HG02884 (cell line): ENCODE measurements around the gene C1QTNF12.
"Not testable (repeated sequence)": the region's sequence is repeated elsewhere in the genome, so short reads cannot be mapped to it uniquely, and the experiment has no call there.

Experiments used
- ATAC-seq: cut with Tn5 transposase; IDR thresholded peaks from one replicate; pipeline ENCODE4 v1.9.1; 2021; ENCODE audit warnings: mild to moderate bottlenecking, moderate library complexity; ENCODE audit not compliant: unreplicated experiment

The C1QTNF12 gene

DNA sequence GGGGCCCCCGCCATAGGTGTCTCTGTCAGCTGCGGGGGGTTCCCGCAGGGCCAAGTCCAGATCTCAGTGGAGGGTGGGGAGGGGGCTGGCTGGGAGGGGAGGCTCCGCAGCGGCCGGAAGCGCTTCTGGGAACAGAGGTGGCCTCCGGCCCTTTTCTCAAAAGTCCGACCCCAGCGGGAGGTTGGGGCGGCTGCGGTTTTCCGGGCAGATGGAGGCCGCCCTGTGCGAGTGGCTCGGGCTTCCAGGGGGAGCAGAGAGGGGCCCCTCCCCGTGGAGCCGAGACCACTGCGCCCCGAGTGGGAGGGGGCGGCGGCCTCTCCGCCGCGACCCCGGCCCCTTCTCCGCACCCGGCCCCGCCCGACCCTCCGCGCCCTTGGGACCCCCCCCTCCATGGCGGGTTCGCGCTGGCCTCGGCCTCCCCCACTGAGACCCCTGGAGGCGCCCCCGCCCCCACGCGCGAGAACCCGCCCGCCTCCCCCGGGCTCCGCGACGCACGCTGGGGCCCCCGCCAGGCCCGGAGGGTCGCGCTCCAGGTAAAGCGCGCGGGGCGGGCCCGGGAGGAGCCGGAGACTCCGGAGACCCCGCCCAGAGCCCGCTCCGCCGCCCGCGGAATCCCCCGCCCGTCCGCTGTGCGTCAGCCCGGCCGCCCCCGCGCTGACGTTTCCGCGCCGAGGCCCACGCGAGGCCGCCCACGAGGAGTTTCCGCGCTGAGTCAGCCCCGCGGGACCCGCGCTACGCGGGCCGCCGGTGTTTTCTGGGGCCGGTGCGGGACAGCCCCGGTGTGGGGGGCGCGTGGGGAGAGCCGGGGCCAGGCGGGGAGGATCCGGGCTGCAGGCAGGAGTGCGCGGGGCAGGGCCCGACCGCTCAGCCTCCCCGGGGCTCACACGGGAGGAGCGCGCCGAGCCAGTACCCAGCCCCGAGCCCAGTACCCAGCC lies 45.4 kb downstream of the C1QTNF12 start:
- no peak for ATAC-seq

DNA sequence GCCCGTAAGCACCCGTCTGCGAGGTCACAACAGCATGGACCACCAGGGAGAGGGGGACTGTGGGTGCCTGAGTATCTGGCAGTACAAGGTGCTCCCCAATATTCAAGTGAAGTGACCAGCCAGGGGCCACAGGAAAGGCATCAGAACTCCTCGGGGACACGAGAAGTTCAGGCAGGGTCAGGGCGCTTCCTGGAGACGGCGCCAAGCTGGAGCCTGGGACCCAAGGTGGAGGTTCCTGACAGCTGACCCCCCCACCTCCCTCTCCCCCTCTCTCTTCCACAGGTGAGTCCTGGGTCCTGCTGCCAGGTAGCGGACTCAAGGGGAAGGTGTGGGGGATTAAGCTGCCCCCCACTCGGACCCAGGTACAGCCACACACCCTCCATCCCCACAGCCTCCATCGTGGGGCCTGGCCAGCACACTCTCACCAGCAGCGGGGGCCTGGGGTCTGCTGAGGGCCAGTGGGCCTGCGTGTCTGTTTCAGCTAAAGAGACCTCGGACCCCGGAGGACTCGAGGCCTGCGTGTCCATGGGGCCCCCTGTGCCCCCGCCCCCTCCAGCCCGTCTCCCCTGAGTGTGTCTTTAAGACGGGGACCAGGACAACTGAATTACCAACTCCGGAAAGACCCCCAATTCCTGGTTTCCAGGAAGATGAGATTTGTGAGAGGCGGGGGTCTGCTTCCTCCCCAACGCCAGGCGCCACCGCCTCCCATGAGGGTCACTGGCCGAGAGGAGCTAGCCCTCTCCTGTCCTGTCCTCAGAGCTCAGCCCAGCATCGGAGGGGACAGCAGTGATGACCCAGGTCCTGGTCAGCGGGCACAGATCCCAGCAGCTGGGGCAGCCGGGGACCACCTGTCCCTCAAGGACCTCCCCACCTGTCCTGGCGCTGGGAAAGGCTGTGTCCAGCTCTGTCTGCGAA lies 46.3 kb downstream of the C1QTNF12 start:
- no peak for ATAC-seq

DNA sequence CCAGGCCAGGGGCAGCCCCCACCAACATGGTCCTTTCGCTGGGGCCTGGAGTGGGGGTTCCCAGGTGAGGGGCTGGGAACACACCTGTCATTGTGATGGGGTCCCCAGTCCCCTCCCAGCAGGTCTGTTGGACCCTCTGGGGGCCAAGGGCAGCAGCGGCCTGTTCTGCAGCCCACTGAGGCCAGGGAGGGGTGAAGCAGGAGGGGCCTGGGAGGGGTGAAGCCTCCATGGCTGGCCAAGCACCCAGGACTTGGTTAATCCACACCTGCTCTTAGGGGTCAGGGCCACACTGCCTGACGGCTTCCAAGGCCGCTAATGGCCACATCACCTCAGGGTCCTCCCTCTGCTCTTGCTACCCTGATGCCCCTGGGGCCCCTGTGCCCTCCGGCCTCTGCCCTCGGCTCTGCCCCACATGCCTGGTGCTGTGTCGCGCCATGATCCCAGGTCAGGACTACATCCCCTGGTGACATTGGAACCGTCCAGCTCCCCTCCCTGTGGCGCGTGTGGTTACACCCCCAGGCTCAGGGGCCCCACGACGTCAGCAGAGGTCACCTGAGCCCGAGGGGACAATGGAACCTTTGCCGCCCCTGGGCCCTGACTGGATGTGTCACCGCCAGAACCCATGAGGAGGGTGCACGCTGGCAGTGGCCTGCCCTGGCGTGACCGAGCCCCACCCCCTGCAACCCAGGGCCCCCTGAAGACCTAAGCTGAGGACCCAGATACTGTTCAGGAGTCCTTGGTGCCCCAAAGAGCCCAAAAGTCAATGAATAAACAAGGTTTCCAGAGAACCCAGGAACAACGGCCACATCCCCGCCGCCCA lies 47.2 kb downstream of the C1QTNF12 start:
- ATAC-seq = no peak

DNA sequence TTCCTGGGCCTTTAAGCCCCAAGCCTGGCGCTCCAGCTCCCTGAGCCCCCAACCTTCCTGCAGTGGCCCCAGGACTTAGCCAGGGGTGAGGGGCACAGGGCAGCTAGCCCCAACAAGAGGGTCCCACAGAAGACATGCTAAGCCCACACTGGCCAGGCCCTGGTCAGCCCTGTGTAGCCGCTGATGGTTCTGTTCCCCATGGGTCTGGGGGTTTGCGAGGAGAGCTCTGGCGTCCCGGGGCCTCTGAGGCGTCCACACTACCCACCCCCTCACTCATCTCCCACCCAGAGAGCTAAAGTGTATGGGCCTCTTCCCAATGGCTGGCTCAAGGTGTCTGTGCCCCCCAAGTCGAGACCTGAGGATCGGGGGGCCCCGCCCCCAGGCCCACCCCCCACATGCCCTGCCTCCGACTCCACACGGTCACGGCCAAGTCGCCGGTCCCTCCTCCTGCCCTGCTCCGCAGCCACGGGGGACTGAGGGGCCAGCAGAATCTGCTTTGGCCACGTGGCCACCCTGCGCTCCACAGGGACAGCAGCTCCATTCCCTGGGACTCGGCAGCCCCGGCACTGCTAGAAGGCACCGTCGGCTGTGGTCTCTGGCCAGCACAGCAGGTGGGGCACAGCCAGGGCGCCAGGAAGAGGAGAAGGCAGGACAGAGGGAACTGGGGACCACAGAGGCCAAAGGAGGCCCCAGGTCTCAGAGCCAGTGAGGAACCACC lies 47.9 kb downstream of the C1QTNF12 start:
- no peak for ATAC-seq

DNA sequence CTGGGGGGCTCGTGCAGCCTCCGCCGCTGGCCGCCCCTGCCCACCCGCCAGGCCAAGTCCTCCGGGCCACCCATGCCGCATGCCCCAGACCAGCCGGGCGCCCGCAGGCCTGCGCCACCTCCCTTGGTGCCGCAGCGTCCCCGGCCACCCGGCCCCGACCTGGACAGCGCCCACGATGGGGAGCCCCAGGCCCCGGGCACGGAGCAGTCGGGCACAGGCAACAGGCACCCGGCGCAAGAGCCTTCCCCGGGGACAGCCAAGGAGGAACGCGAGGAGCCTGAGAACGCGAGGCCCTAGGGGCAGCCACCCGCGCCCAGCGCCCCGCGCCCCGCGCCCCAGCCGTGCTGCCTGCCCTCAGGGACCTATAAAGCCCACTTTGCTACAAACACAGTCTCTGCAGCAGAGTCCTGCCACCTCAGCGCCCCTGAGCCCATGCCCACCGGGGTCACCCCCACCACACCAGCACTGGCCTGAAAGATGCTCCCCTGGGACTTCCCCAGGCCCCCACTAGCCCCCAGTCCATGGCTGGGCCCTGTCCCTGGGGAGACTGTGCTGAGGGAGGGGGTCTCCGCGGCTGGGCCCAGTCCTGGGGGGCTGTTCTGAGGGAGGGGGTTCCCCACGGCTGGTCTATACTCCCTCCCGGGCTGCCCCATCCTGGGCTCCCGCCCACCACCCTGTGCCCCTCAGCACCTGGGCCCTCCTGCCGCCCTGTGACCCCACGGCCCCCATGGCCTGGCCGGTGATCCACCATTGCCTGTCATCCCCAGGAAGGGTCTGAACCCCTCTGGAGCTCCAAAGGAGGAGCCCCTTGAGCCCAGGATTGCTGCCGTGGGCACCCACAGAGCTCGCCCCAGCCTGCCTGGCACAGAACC lies 48.7 kb downstream of the C1QTNF12 start:
- ATAC-seq = no peak

DNA sequence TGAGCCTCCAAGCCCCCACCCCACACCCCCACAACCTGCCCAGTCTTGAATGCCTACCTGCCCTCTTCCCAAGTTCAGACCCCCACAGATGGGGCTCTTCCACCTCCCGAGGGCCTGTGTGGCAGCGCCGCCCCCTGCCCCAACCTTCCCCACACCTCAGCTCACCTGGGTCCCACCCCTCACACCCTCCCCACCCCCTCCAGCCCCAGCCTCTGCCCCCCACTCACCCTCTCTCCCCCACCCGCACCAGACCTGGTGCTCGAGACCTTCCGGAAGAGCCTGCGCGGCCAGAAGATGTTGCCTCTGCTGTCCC lies 49.4 kb downstream of the C1QTNF12 start:
- no peak for ATAC-seq

DNA sequence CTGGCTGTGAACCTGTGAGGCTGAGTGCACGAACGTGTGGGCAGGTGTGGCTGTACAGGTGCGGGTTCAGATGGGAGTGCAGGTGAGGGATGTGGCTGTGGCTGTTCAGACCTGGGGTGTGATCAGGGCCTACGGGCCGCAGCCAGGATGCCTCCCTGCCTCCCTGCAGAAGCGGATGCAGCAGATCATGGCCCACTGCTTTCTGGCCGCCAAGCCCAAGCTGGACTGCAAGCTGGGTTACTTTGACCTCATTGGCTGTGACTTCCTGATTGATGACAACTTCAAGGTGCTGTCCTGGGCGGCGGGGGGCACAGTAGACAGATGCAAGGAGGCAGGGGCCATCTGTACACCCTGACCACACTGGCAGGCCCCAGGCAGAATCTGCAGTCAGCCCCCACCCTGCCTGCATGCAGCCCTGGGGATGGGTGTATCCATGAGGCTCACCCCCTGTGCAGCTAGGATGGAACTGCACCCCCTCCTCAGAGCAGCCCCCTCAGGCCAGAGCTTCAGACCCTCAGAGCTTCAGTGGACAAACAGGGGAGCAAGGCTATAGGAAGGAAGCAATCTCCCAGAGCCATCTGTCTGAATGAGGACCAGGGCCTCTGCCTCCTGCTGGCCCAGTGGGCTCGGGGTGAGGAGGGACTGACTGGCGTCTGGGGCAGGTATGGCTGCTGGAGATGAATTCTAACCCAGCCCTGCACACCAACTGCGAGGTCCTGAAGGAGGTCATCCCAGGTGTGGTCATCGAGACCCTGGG lies 49.9 kb downstream of the C1QTNF12 start:
- ATAC-seq = no peak

DNA sequence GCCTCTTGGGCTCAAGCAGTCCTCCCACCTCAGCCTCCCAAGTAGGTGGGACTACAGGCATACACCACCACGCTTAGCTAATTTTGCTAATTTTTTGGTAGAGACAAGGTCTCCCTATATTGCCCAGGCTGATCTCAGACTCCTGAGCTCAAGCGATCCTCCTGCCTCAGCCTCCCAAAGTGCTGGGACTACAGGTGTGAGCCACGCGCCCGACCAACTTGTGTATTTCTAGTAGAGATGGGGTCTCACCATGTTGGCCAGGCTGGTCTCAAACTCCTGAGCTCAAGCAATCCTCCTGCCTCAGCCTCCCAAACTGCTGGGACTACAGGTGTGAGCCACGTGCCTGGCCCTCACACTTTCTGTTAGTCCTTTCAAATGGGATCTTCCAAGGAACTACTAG lies 50.8 kb downstream of the C1QTNF12 start:
- ATAC-seq = not testable (repeated sequence)

DNA sequence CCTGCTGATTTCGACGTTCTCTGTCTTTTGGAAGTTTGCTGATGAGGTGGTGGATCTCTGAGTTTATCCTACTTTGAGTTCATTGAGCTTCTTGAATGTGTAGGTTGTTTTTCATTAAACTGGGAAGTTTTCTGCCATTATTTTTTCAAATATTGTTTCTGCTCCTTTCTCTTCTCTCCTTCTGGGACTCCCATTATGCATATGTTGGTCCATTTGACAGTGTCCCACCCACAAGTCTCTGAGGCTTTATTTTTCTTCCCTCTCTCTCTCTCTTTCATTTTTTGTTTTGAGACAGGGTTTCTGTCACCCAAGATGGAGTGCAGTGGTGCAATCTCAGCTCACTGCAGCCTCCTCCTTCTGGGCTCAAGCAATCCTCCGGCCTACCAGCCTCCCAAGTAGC lies 51.8 kb downstream of the C1QTNF12 start:
- no peak for ATAC-seq
